PC-3 (cell line): ENCODE results near the gene SPC24.

Source experiments
- EZH2 ChIP-seq: fragments of 300-600 bp; sonication (generic); IDR thresholded peaks from one replicate; pipeline ENCODE4 v1.6.1; 2017; ENCODE audit warnings: antibody characterized with exemption, mild to moderate bottlenecking, low read length; ENCODE audit not compliant: unreplicated experiment
- TF ChIP-seq, protein P1 (sequence below): fragments of 300-600 bp; sonication (generic); conservative IDR thresholded peaks from 2 replicates; pipeline ENCODE4 v1.5.1; 2017; ENCODE audit warnings: antibody characterized with exemption, low read depth, mild to moderate bottlenecking, low read length

DNA sequence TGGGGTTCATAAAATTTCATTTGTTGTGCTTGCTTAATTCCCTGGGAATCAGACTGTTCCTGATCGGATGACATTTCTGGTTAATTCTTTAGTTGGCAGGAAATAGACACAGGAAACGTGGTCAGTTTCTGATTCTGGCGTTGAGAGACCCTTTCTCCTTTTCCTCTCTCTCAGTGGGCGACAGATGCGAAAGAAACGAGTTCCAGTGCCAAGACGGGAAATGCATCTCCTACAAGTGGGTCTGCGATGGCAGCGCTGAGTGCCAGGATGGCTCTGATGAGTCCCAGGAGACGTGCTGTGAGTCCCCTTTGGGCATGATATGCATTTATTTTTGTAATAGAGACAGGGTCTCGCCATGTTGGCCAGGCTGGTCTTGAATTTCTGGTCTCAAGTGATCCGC lies 55.5 kb downstream of the SPC24 start:
- TF ChIP-seq, protein P1, sequence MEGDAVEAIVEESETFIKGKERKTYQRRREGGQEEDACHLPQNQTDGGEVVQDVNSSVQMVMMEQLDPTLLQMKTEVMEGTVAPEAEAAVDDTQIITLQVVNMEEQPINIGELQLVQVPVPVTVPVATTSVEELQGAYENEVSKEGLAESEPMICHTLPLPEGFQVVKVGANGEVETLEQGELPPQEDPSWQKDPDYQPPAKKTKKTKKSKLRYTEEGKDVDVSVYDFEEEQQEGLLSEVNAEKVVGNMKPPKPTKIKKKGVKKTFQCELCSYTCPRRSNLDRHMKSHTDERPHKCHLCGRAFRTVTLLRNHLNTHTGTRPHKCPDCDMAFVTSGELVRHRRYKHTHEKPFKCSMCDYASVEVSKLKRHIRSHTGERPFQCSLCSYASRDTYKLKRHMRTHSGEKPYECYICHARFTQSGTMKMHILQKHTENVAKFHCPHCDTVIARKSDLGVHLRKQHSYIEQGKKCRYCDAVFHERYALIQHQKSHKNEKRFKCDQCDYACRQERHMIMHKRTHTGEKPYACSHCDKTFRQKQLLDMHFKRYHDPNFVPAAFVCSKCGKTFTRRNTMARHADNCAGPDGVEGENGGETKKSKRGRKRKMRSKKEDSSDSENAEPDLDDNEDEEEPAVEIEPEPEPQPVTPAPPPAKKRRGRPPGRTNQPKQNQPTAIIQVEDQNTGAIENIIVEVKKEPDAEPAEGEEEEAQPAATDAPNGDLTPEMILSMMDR, result no peak
- no peak for TF ChIP-seq EZH2
